GM12878 (cell line): ENCODE results near the gene CACNB3. TPM values are rescaled to one million over a fixed set of nuclear protein-coding genes. Genes with fewer than 3 reads are reported as not detected.

ENCODE experiments used
- BCL11A ChIP-seq: IDR thresholded peaks from 2 replicates; pipeline ENCODE4 v1.6.1; 2011; ENCODE audit warnings: low read depth, low read length
- BMI1 ChIP-seq: fragments of 450-650 bp; IDR thresholded peaks from 2 replicates; pipeline ENCODE4 v1.6.1; 2016; ENCODE audit warnings: mild to moderate bottlenecking, moderate library complexity, borderline replicate concordance
- CBFB ChIP-seq: IDR thresholded peaks from 2 replicates; pipeline ENCODE4 v1.6.1; 2016; ENCODE audit warnings: antibody characterized with exemption, low read depth
- CHD4 ChIP-seq: fragments of 200-600 bp; sonication (generic); IDR thresholded peaks from 2 replicates; pipeline ENCODE4 v1.6.1; 2016; ENCODE audit warnings: mild to moderate bottlenecking
- EGR1 ChIP-seq, 2 experiments: IDR thresholded peaks; 1 replicate in 1 of 2; 2 replicates in 1 of 2; pipeline ENCODE4 v1.6.1; 2011 to 2012; ENCODE audit warnings: low read depth in 2 of 2, low read length in 2 of 2, borderline replicate concordance in 1 of 2, mild to moderate bottlenecking in 1 of 2, moderate library complexity in 1 of 2
- EZH2 ChIP-seq: IDR thresholded peaks from 2 replicates; pipeline ENCODE4 v1.6.1; 2012; ENCODE audit warnings: low read depth, mild to moderate bottlenecking, control low read depth, inconsistent platforms, low read length, borderline replicate concordance; ENCODE audit not compliant: control insufficient read depth
- FOS ChIP-seq: IDR thresholded peaks from 3 replicates; pipeline ENCODE4 v1.6.1; 2011; ENCODE audit warnings: borderline replicate concordance; ENCODE audit not compliant: insufficient read length; ENCODE audit errors: extremely low read depth
- MEF2B ChIP-seq: fragments of 450-650 bp; IDR thresholded peaks from 2 replicates; pipeline ENCODE4 v1.6.1; 2018; ENCODE audit warnings: mild to moderate bottlenecking, moderate library complexity; ENCODE audit not compliant: partially characterized antibody, poor library complexity, severe bottlenecking
- NRF1 ChIP-seq: conservative IDR thresholded peaks from 2 replicates; pipeline ENCODE4 v1.6.1; 2011; ENCODE audit warnings: mild to moderate bottlenecking, low read depth, low read length, improper control_type of control experiment
- RB1 ChIP-seq: fragments of 450-650 bp; formaldehyde crosslinking; IDR thresholded peaks from 2 replicates; pipeline ENCODE4 v1.6.1; 2017; ENCODE audit warnings: mild to moderate bottlenecking, borderline replicate concordance
- RUNX3 ChIP-seq: IDR thresholded peaks from 2 replicates; pipeline ENCODE4 v1.6.1; 2012; ENCODE audit warnings: low read length, inconsistent platforms
- SIN3A ChIP-seq: IDR thresholded peaks from 2 replicates; pipeline ENCODE4 v1.6.1; 2012; ENCODE audit warnings: low read depth, low read length, improper control_type of control experiment
- SMAD1 ChIP-seq: fragments of 450-650 bp; IDR thresholded peaks from 2 replicates; pipeline ENCODE4 v1.6.1; 2018; ENCODE audit warnings: mild to moderate bottlenecking, low read depth; ENCODE audit not compliant: partially characterized antibody
- ZNF274 ChIP-seq: IDR thresholded peaks from one replicate; pipeline ENCODE4 v1.8.0; 2011; ENCODE audit not compliant: insufficient read length, insufficient read depth
- polyA plus RNA-seq, 11 experiments: library from polyadenylated mRNA; depleted of rRNA in 4 of 11; unstranded in 6 of 11; stranded (reverse) in 5 of 11; fragments of >200 nt; fragmentation: Nextera tagmentation in 4 of 11; fragmentation: Illumina TruSeq in 1 of 11; extraction: Ambion mirVana in 4 of 11; extraction: Trizol in 1 of 11; gene quantifications; 1 replicate in 1 of 11; 2 replicates in 10 of 11; pipeline versions ENCODE4 v1.2.1 to v1.2.3, GENCODE V29; 2011 to 2016; ENCODE audit warnings: inconsistent platforms in 2 of 11, missing spikeins in 2 of 11, low read depth in 1 of 11
- total RNA-seq, 4 experiments: library from RNA; depleted of rRNA in 3 of 4; stranded (reverse); fragments of >200 nt in 3 of 4; fragmentation: Illumina TruSeq in 1 of 4; extraction: Trizol in 1 of 4; gene quantifications; 2 replicates each; pipeline versions ENCODE4 v1.2.1 to v1.2.3, GENCODE V29; 2013 to 2021
- TF ChIP-seq, protein P1 (sequence below): IDR thresholded peaks from 2 replicates; pipeline ENCODE4 v1.6.1; 2012; ENCODE audit warnings: low read depth, low read length, improper control_type of control experiment
- TF ChIP-seq, protein P2 (sequence below): fragments of 450-650 bp; IDR thresholded peaks from 2 replicates; pipeline ENCODE4 v1.6.1; 2017; ENCODE audit warnings: mild to moderate bottlenecking, moderate library complexity
- TF ChIP-seq, protein P3 (sequence below): IDR thresholded peaks from 2 replicates; pipeline ENCODE4 v1.6.1; 2012; ENCODE audit warnings: mild to moderate bottlenecking, low read depth, low read length
- TF ChIP-seq, protein P4 (sequence below): fragments of 450-650 bp; conservative IDR thresholded peaks from 2 replicates; pipeline ENCODE4 v1.6.1; 2017; ENCODE audit warnings: mild to moderate bottlenecking, moderate library complexity

Gene CACNB3
- total and polyA plus RNA-seq, 10 of the 15 experiments (the other 5 are each of a cell fraction or from before 2014, with no cell fraction given) = 0.78 to 5.0 (median 1.7) TPM

DNA sequence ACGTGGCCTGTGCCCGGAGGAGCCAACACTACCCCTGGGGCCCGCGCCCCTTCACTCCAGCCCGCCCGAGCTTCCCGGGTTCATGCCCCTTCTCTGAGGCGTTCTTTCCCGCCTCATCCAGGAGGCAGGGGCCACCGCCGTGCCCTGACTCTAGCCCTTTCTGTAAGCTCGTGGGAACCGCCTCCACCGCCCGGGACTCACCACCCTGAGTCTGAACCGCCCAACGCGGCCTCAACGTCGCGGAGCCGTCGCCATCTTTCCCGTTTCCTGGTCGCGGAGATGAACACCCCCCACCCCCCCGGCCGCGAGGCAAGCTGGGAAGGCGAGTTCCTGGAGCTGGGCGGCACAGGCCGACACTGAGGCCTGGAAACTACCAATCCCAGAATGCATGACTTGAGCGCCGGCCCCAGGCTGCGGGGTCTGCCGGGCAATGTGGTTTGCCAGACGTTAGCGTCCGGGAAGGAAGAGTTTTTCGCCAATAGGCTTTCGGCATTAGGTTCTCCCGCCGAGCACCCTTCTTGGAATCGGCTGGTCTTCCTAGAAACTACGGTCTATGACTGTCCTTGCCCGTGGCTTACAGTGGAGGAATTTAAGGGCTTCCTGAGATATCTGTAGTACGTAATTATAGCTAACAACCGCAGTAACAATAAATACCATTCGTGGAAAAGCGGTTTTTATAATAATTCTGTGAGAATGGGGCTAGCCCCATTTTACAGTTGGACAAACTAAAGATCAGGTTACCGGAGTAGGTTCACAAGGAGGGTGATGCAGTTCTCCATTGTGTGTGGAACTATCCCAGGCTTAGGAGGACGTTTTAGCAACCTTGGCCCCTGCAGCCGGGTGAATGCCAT, 33.8 kb downstream of the CACNB3 start, which contains the start of gene DDX23 (continued):
- TF ChIP-seq EZH2 (no peak), BCL11A (no peak), SMAD1 (peak; percentile 48), SIN3A (0 out of 2 replicates have a peak, but pooled peaks have one; percentile 62), RUNX3 (peak; percentile 92), MEF2B (no peak), BMI1 (no peak), CBFB (peak; percentile 74; the same call in 1 of the 2 replicates), NRF1 (no peak), FOS (no peak), RB1 (peak; percentile 39; the same call in 1 of the 2 replicates), ZNF274 (no peak), EGR1 (IDR thresholded peaks at IDR 0.05; ENCODE audit: borderline replicate concordance in 1 of 2, low read depth in 2 of 2, low read length in 2 of 2) (peak in 1 of 2 experiments; percentile 68; a peak in 1 of 3 replicates), CHD4 (no peak)
- TF ChIP-seq, protein P1, sequence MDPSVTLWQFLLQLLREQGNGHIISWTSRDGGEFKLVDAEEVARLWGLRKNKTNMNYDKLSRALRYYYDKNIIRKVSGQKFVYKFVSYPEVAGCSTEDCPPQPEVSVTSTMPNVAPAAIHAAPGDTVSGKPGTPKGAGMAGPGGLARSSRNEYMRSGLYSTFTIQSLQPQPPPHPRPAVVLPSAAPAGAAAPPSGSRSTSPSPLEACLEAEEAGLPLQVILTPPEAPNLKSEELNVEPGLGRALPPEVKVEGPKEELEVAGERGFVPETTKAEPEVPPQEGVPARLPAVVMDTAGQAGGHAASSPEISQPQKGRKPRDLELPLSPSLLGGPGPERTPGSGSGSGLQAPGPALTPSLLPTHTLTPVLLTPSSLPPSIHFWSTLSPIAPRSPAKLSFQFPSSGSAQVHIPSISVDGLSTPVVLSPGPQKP = peak; percentile 82; the same call in 1 of the 2 replicates
- TF ChIP-seq, protein P2, sequence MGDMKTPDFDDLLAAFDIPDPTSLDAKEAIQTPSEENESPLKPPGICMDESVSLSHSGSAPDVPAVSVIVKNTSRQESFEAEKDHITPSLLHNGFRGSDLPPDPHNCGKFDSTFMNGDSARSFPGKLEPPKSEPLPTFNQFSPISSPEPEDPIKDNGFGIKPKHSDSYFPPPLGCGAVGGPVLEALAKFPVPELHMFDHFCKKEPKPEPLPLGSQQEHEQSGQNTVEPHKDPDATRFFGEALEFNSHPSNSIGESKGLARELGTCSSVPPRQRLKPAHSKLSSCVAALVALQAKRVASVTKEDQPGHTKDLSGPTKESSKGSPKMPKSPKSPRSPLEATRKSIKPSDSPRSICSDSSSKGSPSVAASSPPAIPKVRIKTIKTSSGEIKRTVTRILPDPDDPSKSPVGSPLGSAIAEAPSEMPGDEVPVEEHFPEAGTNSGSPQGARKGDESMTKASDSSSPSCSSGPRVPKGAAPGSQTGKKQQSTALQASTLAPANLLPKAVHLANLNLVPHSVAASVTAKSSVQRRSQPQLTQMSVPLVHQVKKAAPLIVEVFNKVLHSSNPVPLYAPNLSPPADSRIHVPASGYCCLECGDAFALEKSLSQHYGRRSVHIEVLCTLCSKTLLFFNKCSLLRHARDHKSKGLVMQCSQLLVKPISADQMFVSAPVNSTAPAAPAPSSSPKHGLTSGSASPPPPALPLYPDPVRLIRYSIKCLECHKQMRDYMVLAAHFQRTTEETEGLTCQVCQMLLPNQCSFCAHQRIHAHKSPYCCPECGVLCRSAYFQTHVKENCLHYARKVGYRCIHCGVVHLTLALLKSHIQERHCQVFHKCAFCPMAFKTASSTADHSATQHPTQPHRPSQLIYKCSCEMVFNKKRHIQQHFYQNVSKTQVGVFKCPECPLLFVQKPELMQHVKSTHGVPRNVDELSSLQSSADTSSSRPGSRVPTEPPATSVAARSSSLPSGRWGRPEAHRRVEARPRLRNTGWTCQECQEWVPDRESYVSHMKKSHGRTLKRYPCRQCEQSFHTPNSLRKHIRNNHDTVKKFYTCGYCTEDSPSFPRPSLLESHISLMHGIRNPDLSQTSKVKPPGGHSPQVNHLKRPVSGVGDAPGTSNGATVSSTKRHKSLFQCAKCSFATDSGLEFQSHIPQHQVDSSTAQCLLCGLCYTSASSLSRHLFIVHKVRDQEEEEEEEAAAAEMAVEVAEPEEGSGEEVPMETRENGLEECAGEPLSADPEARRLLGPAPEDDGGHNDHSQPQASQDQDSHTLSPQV = no peak
- TF ChIP-seq, protein P3, sequence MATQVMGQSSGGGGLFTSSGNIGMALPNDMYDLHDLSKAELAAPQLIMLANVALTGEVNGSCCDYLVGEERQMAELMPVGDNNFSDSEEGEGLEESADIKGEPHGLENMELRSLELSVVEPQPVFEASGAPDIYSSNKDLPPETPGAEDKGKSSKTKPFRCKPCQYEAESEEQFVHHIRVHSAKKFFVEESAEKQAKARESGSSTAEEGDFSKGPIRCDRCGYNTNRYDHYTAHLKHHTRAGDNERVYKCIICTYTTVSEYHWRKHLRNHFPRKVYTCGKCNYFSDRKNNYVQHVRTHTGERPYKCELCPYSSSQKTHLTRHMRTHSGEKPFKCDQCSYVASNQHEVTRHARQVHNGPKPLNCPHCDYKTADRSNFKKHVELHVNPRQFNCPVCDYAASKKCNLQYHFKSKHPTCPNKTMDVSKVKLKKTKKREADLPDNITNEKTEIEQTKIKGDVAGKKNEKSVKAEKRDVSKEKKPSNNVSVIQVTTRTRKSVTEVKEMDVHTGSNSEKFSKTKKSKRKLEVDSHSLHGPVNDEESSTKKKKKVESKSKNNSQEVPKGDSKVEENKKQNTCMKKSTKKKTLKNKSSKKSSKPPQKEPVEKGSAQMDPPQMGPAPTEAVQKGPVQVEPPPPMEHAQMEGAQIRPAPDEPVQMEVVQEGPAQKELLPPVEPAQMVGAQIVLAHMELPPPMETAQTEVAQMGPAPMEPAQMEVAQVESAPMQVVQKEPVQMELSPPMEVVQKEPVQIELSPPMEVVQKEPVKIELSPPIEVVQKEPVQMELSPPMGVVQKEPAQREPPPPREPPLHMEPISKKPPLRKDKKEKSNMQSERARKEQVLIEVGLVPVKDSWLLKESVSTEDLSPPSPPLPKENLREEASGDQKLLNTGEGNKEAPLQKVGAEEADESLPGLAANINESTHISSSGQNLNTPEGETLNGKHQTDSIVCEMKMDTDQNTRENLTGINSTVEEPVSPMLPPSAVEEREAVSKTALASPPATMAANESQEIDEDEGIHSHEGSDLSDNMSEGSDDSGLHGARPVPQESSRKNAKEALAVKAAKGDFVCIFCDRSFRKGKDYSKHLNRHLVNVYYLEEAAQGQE = 0 out of 2 replicates have a peak, but pooled peaks have one; percentile 35
- TF ChIP-seq, protein P4, sequence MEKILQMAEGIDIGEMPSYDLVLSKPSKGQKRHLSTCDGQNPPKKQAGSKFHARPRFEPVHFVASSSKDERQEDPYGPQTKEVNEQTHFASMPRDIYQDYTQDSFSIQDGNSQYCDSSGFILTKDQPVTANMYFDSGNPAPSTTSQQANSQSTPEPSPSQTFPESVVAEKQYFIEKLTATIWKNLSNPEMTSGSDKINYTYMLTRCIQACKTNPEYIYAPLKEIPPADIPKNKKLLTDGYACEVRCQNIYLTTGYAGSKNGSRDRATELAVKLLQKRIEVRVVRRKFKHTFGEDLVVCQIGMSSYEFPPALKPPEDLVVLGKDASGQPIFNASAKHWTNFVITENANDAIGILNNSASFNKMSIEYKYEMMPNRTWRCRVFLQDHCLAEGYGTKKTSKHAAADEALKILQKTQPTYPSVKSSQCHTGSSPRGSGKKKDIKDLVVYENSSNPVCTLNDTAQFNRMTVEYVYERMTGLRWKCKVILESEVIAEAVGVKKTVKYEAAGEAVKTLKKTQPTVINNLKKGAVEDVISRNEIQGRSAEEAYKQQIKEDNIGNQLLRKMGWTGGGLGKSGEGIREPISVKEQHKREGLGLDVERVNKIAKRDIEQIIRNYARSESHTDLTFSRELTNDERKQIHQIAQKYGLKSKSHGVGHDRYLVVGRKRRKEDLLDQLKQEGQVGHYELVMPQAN = peak; percentile 47; the same call in 1 of the 2 replicates
